H1 (cell line): ENCODE measurements around the gene TAAR8. TPM values are rescaled to one million over a fixed set of nuclear protein-coding genes. Genes with fewer than 3 reads are reported as not detected.

ENCODE experiments used
- CTBP2 ChIP-seq: IDR thresholded peaks from 2 replicates; pipeline ENCODE4 v1.7.0; 2011; ENCODE audit warnings: borderline replicate concordance, mild to moderate bottlenecking, moderate library complexity, mixed read lengths, low read length; ENCODE audit not compliant: insufficient read depth, insufficient read length
- SIN3A ChIP-seq, 2 experiments: IDR thresholded peaks in 1 of 2; conservative IDR thresholded peaks in 1 of 2; 2 replicates each; pipeline ENCODE4 v1.6.1; 2011 to 2012; ENCODE audit warnings: low read length in 2 of 2, improper control_type of control experiment in 1 of 2, low read depth in 1 of 2, mild to moderate bottlenecking in 1 of 2
- SP1 ChIP-seq: IDR thresholded peaks from 2 replicates; pipeline ENCODE4 v1.6.1; 2011; ENCODE audit warnings: low read depth, low read length
- polyA plus RNA-seq, 7 experiments: library from polyadenylated mRNA; depleted of rRNA in 3 of 7; stranded (reverse) in 5 of 7; unstranded in 2 of 7; fragments of >200 nt in 5 of 7; fragments of 200-250 nt in 2 of 7; gene quantifications; 1 replicate in 5 of 7; 2 replicates in 1 of 7; 4 replicates in 1 of 7; pipeline versions ENCODE4 v1.2.1 to v1.2.3, GENCODE V29; 2011 to 2013; ENCODE audit warnings: missing spikeins in 2 of 7, mixed read lengths in 2 of 7
- total RNA-seq: library from RNA; stranded (reverse); fragmentation: NEBNext Ultra II Directional; extraction: Animal tissue kit (Norgen Biotek cat#: 25700); gene quantifications from 2 replicates; pipeline ENCODE4 v1.2.1, GENCODE V29; 2021

TAAR8 gene
- total and polyA plus RNA-seq, 2 of the 8 experiments (the other 6 are each of a cell fraction or from before 2014, with no cell fraction given), result not detected

DNA sequence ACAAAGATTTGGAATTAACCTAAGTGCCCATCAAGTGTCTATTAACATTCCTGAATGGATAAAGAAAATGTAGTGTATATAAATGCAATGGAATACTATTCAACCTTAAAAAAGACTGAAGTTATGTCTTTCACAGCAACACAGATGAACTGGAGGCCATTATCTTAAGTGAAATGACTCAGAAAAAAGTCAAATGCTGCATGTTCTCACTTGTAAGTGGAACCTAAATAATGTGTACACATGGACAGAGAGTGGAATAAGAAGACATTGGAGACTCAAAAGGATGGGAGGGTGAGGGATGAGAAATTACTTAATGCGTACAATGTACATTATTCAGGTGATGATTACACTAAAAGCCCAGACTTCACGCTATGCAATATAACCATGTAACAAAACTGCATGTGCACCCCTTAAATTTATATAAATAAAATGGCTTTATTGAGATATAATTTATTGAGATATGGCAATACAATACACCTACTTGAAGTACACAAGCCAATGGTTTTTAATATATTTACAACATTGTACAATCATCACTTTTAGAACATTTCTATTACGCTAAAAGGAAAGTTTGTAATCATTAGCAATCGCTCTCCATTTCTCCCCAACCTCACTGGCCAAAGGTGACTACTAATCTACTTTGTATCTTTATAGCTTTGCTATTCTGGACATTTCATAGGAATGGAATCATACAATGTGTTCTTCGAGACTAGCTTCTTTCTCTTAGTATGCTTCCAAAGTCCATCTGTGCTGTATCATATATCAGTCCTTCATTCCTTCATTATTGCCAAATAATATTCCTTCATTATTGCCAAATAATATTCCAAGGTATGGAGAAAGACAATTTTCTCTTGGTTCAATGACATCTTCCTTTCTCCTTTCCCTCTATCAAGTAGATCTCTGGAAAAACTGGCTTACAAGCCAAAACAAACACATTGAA lies 45.3 kb upstream of the TAAR8 start (continued):
- TF ChIP-seq SIN3A (conservative IDR thresholded peaks at IDR 0.05 in 1 of 2, IDR thresholded peaks at IDR 0.05 in 1 of 2; ENCODE audit: low read depth in 1 of 2, low read length in 2 of 2), result no peak
- TF ChIP-seq SP1, result no peak
- no peak for TF ChIP-seq CTBP2
